TTC549 (cell line): ENCODE results near the gene TSPAN2.

Experiments
- FAIRE-seq: peaks from 2 replicates; lab custom pipeline; 2012; peaks lifted over from hg19 to GRCh38; lab: Jason Lieb, UNC

The TSPAN2 gene

GRCh38 chr1:115112496-115113375 lies 23.4 kb upstream of the TSPAN2 start:
- no peak for FAIRE-seq

DNA sequence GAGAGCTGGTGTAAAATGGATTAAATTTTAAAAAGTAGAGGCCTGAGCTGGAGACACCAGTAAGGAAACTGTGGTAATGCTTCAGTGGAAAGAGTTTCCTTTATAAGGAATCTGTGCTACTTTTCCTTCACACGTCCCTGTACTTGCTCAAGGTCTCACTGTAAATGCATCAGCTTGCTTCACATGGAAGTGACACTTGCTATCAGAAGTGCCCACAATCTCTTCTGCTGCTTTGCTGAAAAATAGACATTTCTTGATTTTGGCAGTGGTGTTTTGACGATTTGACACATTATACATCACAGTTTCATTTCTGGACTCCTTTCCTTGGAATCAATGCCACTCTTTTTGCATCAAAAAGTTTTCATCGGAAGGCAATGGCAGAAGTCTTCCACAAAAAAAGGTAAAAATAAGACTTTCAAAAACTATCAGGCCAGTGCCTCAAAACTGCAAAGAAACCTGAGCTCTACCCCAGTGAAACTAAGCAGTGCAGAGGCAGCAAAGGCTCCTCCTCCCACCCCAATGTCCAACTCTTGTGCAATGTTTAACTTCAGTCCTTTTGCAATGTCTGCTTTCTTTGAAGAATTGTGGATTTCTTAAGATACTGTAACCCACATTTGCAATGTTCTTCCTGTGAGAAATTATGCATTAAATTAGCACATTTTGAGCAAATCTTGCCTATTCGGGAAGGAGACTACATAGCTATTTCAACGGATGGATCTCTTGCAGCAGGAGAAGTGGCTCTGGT lies 18.4 kb upstream of the TSPAN2 start:
- FAIRE-seq: no peak

DNA sequence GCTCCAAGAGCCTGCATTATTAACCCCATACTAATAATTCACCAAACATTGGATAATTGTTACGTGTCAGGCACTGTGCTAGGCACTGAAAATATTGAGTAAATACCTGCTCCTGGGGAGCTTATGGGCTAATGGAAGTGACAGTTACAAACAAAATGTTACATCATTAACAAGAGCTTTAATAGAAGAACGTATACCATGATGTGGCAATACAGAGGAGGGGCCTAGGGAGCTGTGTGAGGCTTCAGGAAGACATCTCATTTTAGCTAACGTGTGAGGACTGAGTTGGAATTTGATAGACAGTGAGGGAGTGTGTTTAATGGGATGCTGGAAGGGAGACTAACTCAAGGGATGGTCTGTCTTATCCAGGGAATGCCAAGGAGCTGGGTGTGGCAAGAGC lies 16.5 kb upstream of the TSPAN2 start:
- no peak for FAIRE-seq

DNA sequence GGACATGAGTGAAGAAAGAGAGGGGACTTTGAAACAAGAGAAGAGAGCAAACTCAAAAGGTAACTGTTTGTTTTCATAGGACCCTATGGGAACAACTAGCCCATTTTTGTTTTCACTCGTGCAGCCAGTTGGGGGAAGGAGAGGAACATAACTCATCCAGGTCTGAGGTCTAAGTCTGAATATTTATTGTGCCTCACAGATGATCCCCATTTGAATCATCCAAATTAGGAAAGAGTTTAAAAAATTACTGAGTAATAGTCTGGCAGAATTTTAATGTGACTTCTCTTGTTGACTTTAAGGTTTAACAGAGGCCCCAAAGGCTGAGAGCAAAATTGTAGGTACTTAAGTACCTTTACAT lies 10.4 kb upstream of the TSPAN2 start:
- no peak for FAIRE-seq

- no peak for FAIRE-seq
Measured at GRCh38 chr1:115098979-115099692, 9.8 kb upstream of the TSPAN2 start.

GRCh38 chr1:115092175-115092574 lies 2.9 kb upstream of the TSPAN2 start:
- no peak for FAIRE-seq

DNA sequence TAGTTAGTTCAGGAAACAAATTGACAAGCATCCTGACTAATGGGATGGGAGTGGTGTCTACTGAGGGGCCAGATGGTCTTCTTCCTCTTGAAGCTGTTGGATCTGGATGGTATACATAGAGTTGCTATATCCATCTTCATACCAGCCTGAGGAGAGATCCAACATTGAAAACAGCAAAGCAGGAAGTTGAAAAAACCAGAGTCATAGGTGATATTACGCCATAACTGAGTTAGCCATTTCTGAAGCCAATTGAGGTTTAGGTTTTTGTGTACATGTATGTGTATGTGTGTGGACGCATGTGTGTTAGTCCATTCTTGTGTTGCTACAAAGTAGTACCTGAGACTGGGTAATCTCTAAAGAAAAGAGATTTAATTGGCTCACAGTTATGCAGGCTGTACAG lies 2.3 kb upstream of the TSPAN2 start:
- FAIRE-seq: no peak

DNA sequence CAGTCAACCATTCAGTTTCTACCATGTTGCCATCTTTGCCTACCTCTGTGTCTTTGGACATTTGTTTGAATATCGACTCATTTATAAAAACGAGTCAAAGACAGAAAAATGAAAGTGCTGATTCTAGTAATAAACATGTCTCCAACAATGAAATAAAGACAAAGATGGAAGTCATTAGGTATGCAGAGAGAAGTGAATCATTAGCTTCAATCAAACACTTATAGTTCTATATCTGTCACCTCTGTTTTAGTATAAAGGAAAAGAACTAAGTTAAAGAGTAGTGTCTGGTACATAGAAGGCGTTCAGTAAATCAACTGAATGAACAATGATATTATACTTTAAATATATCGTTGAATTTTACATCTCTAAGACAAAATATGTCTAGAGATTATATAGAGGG lies 1.7 kb upstream of the TSPAN2 start:
- no peak for FAIRE-seq

DNA sequence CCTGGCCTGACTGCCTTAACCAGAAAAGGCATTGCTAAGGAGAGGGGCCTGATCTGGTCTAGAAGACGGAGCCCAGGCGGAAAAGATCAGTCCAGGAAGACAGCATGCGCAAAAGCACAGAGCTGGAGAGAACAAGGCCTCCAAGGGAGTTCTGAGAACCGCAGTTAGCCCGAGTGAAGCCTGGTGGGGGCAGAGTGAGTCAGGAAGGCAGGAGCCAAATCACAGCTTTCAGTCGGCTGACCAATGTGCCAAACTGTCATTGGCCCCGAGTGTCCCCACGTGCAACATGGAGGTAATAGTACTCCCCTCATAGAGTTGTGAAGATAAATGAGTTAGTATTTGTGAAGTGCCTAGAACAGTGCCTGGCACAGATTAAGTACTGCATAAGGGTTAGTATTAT lies 1.2 kb upstream of the TSPAN2 start:
- FAIRE-seq: no peak

DNA sequence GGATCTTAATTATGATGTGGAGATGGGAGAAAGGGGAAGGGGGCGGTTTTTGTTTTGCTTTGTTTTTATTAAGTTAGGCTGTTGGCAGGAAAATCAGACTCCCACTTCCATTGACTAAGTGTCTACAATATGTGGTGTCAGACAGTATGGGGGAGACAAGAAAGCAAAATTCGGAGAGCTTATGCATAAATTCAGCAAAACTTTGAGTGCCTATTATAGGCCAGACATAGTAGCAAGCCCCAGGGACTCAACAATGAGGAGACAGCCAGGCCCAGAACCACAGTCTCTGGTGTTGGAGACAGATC lies 835 bp upstream of the TSPAN2 start:
- FAIRE-seq: no peak

GRCh38 chr1:115088871-115089419 lies 358 bp downstream of the TSPAN2 start:
- FAIRE-seq: no peak

DNA sequence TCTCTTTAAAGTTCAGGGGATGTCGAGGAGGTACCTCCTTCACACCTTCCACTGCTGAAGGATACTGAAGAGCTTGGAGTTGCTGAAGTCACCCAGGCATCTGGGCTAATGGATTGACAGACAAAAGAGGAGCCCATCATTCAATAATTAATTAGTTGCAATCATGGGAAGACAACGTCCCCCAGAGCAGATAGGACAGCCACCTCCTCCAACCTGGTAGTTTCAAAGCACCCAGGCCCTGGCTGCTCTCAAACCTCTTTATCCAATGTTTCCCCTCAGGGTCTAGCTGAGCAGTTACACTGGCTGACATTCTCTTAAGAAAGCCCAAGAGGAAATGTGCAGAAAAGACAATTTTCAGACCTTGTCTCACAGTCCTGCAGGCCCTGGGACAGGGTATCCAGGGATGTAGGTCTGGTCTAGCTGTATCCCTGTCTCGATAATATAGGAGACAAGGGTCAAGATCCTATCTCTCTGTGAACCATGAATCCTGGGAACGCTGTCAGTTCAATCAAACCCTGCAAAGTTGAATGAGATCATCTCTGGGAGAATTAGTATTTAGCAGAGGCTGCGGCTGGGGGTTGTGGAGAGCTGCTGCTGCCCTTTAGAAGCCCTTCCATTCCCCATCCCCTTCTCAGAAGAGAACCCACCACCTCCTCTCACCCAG lies 1.1 kb downstream of the TSPAN2 start:
- no peak for FAIRE-seq

DNA sequence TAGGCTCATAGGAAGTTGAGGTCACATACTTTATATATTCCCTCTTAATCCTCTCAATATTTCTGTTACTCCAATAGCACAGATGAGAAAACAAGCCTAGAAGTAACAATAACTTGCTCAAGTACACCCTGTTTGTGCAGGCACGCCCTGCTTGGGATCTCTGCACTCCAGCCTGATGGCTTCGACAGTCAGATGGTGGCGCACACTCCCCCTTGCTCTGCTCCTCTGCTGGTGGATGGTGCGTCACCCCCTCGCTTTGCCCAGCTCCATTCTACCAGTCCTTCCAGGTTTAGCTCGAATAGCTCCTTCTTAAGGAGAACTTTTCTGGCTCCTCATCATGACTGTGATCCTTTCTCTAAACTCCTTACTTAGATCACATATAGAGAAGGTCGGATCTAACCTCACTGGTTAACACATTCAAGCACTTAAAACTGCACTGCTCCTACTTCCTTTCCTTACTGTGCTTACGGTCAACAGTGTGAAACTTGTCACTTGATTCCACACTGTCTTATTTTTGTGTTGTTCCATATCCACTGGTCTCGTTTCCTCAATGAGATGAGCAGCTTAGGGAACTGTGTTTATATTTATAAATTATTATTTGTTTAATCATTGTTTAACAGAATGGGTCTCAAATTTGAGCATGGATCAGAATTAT lies 3.0 kb downstream of the TSPAN2 start:
- FAIRE-seq: no peak

DNA sequence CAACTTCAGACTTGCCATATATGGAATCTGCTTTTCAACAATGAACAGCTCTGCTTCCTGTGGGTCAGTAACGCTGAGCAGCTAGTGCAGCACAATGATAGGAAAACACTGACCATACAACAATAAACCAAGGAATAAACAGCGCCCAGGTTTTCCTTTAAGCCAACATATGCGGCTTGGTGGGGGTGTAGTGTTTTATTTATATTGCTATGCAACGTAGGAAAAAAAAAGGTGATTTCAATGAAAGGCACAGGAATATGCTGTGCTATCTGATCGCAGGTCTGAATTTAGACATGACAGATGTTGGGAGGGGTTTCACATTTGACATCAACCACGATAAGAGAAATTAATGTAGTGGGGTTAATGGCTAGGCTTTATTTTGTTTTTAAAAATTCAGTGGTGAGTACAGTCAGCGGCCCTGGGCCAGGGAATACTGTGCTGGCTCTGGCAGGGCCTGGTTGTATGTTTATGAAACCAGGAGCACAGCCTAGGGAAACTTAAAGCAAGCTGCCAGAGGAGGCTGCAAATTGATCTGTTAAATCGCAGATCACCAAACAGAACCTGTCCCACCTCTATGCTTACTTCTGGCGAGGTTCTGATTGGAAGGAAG lies 4.3 kb downstream of the TSPAN2 start:
- FAIRE-seq: no peak

- FAIRE-seq: no peak
Measured at GRCh38 chr1:115082949-115083348, 6.4 kb downstream of the TSPAN2 start.

- FAIRE-seq: no peak
Measured at GRCh38 chr1:115078708-115079107, 10.6 kb downstream of the TSPAN2 start.

DNA sequence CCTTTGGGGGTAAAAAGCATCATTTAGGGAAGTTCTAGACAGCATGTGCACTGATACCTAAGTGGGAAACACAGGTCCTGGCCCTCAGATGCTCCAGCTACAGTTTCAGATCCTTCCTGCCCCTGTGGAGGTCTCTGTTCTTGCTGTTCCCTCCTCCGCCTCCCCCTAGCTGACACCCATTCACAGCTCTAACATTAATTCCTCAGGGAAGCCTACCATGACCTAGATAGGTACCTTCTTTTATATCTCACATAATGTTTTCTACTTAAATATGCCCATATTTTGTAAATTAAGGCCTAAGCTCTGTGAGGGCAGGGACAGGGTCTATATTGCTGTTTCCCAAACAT lies 11.3 kb downstream of the TSPAN2 start:
- FAIRE-seq: no peak

GRCh38 chr1:115077286-115077983 lies 11.9 kb downstream of the TSPAN2 start:
- no peak for FAIRE-seq

DNA sequence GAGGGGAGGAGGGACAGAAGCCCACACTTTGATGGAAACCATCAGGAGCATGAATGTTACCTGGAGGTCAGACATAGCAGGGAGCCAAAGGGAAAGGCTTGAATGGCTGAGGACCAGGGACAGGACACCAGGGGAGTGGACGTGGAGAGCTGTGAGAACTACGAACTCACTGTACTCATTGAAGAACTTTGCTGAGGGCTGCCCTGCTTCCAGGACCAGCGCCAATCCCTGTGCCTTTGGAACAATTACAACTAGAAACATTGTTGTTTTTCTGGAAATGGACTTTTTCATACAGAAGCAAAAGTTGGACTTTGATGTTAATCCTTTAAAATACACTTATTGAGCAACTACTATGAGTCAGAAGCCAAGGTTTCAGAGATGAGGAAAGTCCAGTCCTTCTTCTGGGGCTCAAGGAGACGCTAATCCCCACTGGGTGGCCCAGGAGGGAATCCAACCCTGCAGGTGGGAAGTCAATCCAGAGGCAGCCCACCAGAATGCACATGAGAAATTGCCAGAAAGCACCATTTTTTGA lies 12.9 kb downstream of the TSPAN2 start:
- FAIRE-seq: no peak

DNA sequence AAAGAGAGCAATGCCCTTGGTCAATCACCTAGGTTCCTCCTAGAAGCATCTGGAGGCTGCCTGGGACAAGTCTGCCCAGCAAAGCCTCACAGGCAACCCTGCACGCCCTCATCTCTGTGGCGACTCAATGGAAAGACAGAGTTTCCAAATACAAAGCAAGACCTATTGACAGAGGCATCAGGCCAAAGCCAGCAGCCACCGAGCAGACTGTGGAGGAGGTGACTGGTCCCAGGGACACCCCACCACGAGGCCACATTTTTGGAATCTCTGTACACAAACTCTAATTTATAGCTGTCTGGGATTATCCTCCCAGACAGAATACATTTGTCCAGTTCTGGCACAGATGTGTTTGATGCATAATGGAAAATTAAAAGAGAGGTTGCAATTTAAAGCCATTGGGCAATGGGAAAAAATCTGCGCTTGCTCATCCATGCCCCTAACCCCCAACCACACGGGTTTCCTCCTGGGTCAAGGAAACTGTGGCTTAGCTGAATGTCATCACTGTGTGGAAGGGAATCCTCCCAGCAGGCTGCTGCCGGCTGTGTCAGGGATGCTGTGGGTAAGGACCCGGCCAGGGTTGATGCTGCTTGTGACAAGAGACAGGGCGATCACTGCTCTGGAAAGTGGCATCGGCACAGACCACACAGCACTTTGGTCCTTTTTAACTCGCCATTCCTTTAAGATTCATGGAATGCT lies 14.3 kb downstream of the TSPAN2 start:
- no peak for FAIRE-seq
